ENCODE results near the gene TMC4. TPM values are rescaled to one million over a fixed set of nuclear protein-coding genes. Genes with fewer than 3 reads are reported as not detected.
"Not testable (repeated sequence)": the region's sequence is repeated elsewhere in the genome, so short reads cannot be mapped to it uniquely, and the experiment has no call there.

TMC4 gene
- total RNA-seq, 2 donors from 2014 or later, result 57.3 to 126 TPM

DNA sequence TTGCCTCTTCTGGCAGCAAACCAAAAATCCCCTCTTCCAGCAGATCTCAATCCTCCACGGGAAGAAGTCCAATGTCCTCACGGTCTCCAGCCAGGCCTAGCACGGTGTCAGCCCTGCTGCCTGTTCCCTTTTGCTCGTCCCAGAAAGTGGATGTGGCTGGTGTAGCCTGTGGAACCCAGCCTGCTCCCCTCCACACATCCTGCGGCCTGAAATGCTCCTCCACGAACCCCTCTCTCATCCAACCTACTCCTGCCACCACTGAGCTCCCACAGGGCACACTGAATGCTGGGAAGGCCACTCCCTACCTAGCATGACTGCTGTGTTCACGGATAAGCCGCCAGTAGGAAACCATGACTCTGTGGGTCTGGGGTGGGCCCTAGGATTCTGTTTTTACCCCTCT lies 13.4 kb upstream of the TMC4 start:
- Histone ChIP-seq H3K27ac (peak overlapping the region; percentile 94 to 99 (median 96)), H3K4me1 (peaks cover 36% of the 10 kb centered on the region), H3K4me3 (no peak overlapping the region), H3K9me3 (no peaks in the 10 kb centered on the region), H3K36me3 (replicated peaks in 1 of 2; ENCODE audit: insufficient read depth in 1 of 2, low read depth in 2 of 2) (no peaks in the 10 kb centered on the region), H3K27me3 (no peaks in the 10 kb centered on the region)
- ATAC-seq, result no peak
- no peak for DNase-seq
- TF ChIP-seq POLR2A (IDR thresholded peaks at IDR 0.05), result no peak
- TF ChIP-seq CTCF (IDR thresholded peaks at IDR 0.05), result no peak
- 43% methylated on average over 8 of the region's 8 CpGs for WGBS, 2 donors
- intact Hi-C loops (cut with DNase I), result no loop called here

- TF ChIP-seq CTCF (IDR thresholded peaks at IDR 0.05) (no peak), POLR2A (IDR thresholded peaks at IDR 0.05) (no peak)
- Histone ChIP-seq H3K27me3 (no peaks in the 10 kb centered on the region), H3K9me3 (no peaks in the 10 kb centered on the region), H3K4me3 (no peak overlapping the region), H3K36me3 (replicated peaks in 1 of 2; ENCODE audit: insufficient read depth in 1 of 2, low read depth in 2 of 2) (no peaks in the 10 kb centered on the region), H3K27ac (no peak overlapping the region), H3K4me1 (peaks cover 31% of the 10 kb centered on the region)
- ATAC-seq (no peak), DNase-seq (no peak)
- WGBS, 2 donors, result 66 to 75% methylated on average over 4 to 11 of the region's 11 CpGs
- intact Hi-C loops (cut with DNase I), result no loop called here
Observed at GRCh38 chr19:54183431-54183830, 10.5 kb upstream of the TMC4 start.

GRCh38 chr19:54181894-54182293 lies 8.9 kb upstream of the TMC4 start:
- DNase-seq; H3K27me3 ChIP-seq; ATAC-seq; intact Hi-C loops (cut with DNase I); H3K4me3 ChIP-seq; H3K36me3 ChIP-seq (replicated peaks in 1 of 2; ENCODE audit: insufficient read depth in 1 of 2, low read depth in 2 of 2); H3K9me3 ChIP-seq; H3K27ac ChIP-seq: not testable (repeated sequence)
- H3K4me1 ChIP-seq, result peaks cover 16% of the 10 kb centered on the region
- 87 to 92% methylated on average over 3 of the region's 3 CpGs for WGBS, 2 donors

DNA sequence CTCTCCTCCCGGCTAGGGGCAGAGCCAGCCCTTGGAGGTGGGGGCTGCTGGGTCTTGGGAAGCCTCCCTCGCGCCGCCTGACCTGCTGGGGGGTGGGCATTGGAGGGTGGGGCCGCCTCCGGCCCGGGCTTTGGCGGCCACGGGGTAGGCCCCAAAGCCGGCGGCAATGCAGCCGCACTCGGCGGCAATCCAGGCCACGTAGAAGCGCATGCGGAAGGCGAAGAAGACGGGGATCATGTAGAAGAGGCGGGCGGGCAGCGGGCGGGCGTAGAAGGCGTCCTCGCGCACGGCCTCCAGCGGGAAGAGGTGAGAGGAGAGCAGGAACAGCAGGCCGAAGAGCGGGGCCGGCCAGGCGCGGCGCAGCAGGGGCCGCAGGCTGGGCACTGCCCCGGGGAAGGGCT lies 7.7 kb upstream of the TMC4 start:
- no peak for ATAC-seq
- no peak for TF ChIP-seq CTCF (IDR thresholded peaks at IDR 0.05)
- no peak for TF ChIP-seq POLR2A (IDR thresholded peaks at IDR 0.05)
- intact Hi-C loops (cut with DNase I), result no loop called here
- Histone ChIP-seq H3K27me3 (no peaks in the 10 kb centered on the region), H3K4me1 (peaks cover 4% of the 10 kb centered on the region), H3K27ac (no peak overlapping the region), H3K36me3 (replicated peaks in 1 of 2; ENCODE audit: insufficient read depth in 1 of 2, low read depth in 2 of 2) (no peaks in the 10 kb centered on the region), H3K9me3 (no peaks in the 10 kb centered on the region), H3K4me3 (no peak overlapping the region)
- WGBS, 2 donors, result 94 to 96% methylated on average over 34 to 37 of the region's 37 CpGs
- no peak for DNase-seq

GRCh38 chr19:54179921-54180461 lies 7.0 kb upstream of the TMC4 start:
- intact Hi-C loops (cut with DNase I), result no loop called here
- H3K27ac ChIP-seq, result no peak overlapping the region
- 54 to 55% methylated on average over 5 to 10 of the region's 10 CpGs for WGBS, 2 donors

More at GRCh38 chr19:54179921-54180461, 7.0 kb upstream of the TMC4 start:
- no peaks in the 10 kb centered on the region for H3K27me3 ChIP-seq
- H3K4me3 ChIP-seq, result no peak overlapping the region
- H3K36me3 ChIP-seq (replicated peaks in 1 of 2; ENCODE audit: insufficient read depth in 1 of 2, low read depth in 2 of 2), result no peaks in the 10 kb centered on the region
- H3K9me3 ChIP-seq, result no peaks in the 10 kb centered on the region
- H3K4me1 ChIP-seq, result no peaks in the 10 kb centered on the region
- TF ChIP-seq CTCF (IDR thresholded peaks at IDR 0.05) (peak in 2 of 7 experiments; percentile 8 to 32), POLR2A (IDR thresholded peaks at IDR 0.05) (no peak)
- ATAC-seq (peak; percentile 26), DNase-seq (peak in 2 of 4 donors; percentile 34 to 58)

Measured in body of pancreas (tissue), 4 donors.